C4-2B (cell line): ENCODE results near the gene TPK1.

Experiments used
- H3K27ac ChIP-seq: fragments of 450-650 bp; 2 replicates; pipeline ENCODE4 v1.5.1; 2017
- ZFX ChIP-seq: fragments of 450-650 bp; IDR thresholded peaks from 2 replicates; pipeline ENCODE4 v1.6.1; 2017
- TF ChIP-seq, protein P1 (sequence below): fragments of 450-650 bp; conservative IDR thresholded peaks from 2 replicates; pipeline ENCODE4 v1.5.1; 2017; ENCODE audit warnings: mild to moderate bottlenecking

Gene TPK1

DNA sequence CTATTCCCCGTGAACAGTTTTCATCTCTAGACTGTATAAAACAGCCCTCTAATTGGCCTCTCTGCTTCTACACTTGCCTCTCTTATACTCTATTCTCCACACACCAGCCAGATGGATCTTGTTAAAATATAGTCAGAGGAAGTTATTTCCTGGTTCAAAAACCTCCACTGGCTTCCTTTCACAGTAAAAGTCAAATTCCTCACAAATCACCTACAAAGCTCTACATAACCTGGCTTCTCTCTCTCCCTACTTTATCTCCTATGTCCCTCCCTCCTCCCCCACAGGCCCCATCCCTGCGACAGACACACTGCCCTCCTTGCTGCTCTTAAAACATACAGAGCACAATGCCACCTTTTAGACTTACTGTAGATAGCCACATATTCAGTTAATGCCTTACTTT is 60.1 kb downstream of the TPK1 start:
- no peak overlapping the region for H3K27ac ChIP-seq
- TF ChIP-seq, protein P1, sequence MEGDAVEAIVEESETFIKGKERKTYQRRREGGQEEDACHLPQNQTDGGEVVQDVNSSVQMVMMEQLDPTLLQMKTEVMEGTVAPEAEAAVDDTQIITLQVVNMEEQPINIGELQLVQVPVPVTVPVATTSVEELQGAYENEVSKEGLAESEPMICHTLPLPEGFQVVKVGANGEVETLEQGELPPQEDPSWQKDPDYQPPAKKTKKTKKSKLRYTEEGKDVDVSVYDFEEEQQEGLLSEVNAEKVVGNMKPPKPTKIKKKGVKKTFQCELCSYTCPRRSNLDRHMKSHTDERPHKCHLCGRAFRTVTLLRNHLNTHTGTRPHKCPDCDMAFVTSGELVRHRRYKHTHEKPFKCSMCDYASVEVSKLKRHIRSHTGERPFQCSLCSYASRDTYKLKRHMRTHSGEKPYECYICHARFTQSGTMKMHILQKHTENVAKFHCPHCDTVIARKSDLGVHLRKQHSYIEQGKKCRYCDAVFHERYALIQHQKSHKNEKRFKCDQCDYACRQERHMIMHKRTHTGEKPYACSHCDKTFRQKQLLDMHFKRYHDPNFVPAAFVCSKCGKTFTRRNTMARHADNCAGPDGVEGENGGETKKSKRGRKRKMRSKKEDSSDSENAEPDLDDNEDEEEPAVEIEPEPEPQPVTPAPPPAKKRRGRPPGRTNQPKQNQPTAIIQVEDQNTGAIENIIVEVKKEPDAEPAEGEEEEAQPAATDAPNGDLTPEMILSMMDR, result no peak
- no peak for TF ChIP-seq ZFX

DNA sequence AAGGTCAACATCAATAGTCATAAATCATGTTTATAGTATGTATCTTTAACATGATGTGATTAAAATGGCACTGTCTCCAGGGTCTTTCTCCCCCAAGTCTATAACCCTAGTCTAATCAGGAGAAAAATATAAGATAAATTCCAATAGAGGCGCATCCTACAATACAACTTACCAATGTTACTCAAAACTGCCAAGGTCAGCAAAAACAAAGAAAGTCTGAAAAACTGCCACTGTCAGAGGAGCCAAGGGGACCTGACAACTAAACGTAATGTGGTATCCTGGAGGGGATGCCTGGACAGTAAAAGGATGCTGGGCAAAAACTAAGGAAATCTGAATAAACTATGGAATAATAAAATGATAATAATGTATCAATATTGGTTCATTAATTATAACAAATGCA is 63.9 kb downstream of the TPK1 start:
- no peak overlapping the region for H3K27ac ChIP-seq
- TF ChIP-seq ZFX, result no peak
- TF ChIP-seq, protein P1, result no peak

DNA sequence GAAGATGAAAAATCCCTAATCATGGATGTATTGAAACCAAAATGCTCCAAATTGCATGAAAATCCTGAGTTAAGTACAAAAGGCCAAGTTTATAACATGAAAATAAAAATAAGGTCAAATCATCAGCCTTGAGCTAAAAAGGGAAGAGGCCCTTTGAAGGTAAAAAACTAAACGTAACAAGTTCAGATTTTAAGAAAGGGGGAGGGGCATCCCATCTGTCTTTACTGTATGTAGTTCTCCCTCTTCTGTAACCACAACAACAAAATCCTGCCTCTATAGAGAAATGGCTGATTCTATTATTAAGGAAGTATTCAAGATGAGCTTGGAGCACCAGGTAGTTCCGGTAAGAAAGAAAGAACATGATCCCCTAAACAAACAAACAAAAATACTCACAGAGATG is 64.7 kb downstream of the TPK1 start:
- TF ChIP-seq ZFX, result no peak
- TF ChIP-seq, protein P1, result no peak
- no peak overlapping the region for H3K27ac ChIP-seq

DNA sequence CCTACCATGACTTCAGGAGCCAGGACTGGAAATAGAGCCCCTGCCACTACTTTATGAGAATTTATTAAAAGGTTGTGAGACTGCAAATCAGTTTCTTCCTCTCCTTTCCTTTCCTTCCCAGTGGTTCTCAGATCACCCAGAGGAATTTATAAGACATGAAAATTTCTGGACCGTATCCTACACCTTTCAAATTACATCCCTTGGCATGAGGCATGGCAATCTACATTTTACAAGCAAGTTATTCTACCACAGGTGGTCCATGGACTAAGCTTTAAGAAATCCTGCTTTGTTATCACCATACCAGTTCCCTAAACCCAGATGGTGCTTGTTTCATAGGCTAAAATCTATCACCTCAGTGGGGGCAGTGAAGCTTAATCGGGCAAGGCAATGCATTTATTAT is 66.5 kb downstream of the TPK1 start:
- H3K27ac ChIP-seq, result no peak overlapping the region
- TF ChIP-seq, protein P1, result no peak
- TF ChIP-seq ZFX, result no peak

DNA sequence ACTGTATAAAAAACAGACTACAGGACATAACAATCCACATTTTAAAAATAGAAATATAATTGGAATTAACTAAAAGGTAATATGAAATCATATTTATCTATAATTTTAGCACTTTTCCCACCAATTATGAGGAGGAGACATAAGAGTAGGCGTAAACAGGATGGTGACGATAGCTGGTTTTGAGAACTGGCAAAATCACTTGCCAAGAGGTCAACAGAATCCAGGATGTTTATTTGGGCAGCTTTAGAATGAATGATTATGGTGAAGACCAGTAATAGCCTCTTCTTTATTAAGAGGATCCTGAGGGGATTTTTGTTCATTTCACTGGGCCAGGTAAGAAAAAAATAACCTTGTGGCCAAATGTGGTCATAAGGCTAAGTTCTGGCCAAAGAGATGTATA is 67.2 kb downstream of the TPK1 start:
- H3K27ac ChIP-seq, result no peak overlapping the region
- TF ChIP-seq ZFX, result no peak
- TF ChIP-seq, protein P1, result no peak

DNA sequence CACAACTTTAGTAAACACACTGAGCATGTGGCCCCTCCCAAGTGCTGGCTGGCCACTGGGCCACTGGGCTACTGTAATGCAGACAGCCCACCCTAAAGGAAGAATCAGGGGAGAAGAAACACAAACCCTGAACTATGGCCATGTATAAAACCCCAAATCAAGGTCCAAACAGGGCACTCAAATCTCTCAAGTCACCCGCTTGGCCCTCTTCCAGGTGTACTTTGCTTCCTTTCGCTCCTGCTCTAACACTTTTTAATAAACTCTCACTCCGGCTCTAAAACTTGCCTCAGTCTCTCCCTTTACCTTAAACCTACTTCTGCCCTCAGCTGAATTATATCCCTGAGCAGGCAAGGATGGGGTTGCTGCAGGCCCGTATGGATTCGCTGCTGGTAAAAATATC is 72.6 kb downstream of the TPK1 start:
- no peak for TF ChIP-seq ZFX
- TF ChIP-seq, protein P1, result no peak
- no peak overlapping the region for H3K27ac ChIP-seq

DNA sequence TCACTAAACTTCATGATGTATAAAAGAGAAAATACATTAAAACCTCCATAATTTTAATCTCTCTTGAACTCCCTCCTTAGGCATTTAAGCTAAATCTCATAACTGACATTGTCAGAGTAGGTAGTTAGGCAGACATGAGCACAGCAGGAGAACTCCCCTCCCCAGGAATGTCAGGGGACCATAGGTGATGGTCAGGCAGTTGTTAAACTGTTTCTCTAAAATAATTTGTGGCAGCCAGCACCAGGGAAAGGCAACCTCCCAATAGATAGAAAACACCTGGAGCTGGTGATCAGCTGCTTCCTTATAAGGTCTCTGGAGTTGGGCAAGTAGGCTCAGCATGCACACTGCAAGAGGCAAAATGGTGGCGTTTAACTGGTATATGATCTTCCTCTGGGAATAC is 73.0 kb downstream of the TPK1 start:
- TF ChIP-seq, protein P1, result no peak
- H3K27ac ChIP-seq, result no peak overlapping the region
